GM12892 (cell line): ENCODE results near the gene FLNB.

ENCODE experiments used
- POLR2A ChIP-seq: IDR thresholded peaks from 2 replicates; pipeline ENCODE4 v1.6.1; 2011; ENCODE audit warnings: low read depth, low read length, control low read depth
- POLR2AphosphoS5 ChIP-seq: IDR thresholded peaks from 2 replicates; pipeline ENCODE4 v1.6.1; 2011; ENCODE audit warnings: low read depth, low read length, control low read depth
- TAF1 ChIP-seq: IDR thresholded peaks from 2 replicates; pipeline ENCODE4 v1.6.1; 2011; ENCODE audit warnings: low read depth, mild to moderate bottlenecking, control low read depth, low read length, borderline replicate concordance

GRCh38 chr3:58044691-58045483 is 36.7 kb downstream of the FLNB start:
- no peak for TF ChIP-seq TAF1
- TF ChIP-seq POLR2A, result no peak
- TF ChIP-seq POLR2AphosphoS5, result no peak
